ENCODE data around the gene HIVEP3.
A peak's percentile ranks its signal among the peaks of the same experiment; 100 is the strongest.
"Not testable (repeated sequence)": the region's sequence is repeated elsewhere in the genome, so short reads cannot be mapped to it uniquely, and the experiment has no call there.

HIVEP3 gene

GRCh38 chr1:41580520-41581172 lies 338.1 kb downstream of the HIVEP3 start:
- no peak for DNase-seq (ENCODE audit: low read depth)

GRCh38 chr1:41580021-41580420 lies 338.7 kb downstream of the HIVEP3 start:
- no peak for DNase-seq (ENCODE audit: low read depth)

- DNase-seq (ENCODE audit: low read depth): no peak
Measured at GRCh38 chr1:41578712-41579335, 339.9 kb downstream of the HIVEP3 start.

- DNase-seq (ENCODE audit: low read depth): no peak
Measured at GRCh38 chr1:41576620-41577019, 342.1 kb downstream of the HIVEP3 start.

GRCh38 chr1:41576206-41576605 lies 342.5 kb downstream of the HIVEP3 start:
- no peak for DNase-seq (ENCODE audit: low read depth)

- no peak for DNase-seq (ENCODE audit: low read depth)
Measured at GRCh38 chr1:41574842-41575241, 343.9 kb downstream of the HIVEP3 start.

- DNase-seq (ENCODE audit: low read depth): peak; percentile 73
Measured at GRCh38 chr1:41573785-41574713, 344.7 kb downstream of the HIVEP3 start.

- no peak for DNase-seq (ENCODE audit: low read depth)
Measured at GRCh38 chr1:41573194-41573593, 345.5 kb downstream of the HIVEP3 start.

GRCh38 chr1:41572224-41572623 lies 346.5 kb downstream of the HIVEP3 start:
- no peak for DNase-seq (ENCODE audit: low read depth)

- DNase-seq (ENCODE audit: low read depth): no peak
Measured at GRCh38 chr1:41571041-41571440, 347.7 kb downstream of the HIVEP3 start.

- DNase-seq (ENCODE audit: low read depth): no peak
Measured at GRCh38 chr1:41568204-41568603, 350.5 kb downstream of the HIVEP3 start.

- no peak for DNase-seq (ENCODE audit: low read depth)
Measured at GRCh38 chr1:41566969-41567368, 351.8 kb downstream of the HIVEP3 start.

- no peak for DNase-seq (ENCODE audit: low read depth)
Measured at GRCh38 chr1:41566274-41566885, 352.3 kb downstream of the HIVEP3 start.

GRCh38 chr1:41564741-41565475 lies 353.8 kb downstream of the HIVEP3 start:
- DNase-seq (ENCODE audit: low read depth): no peak

- DNase-seq (ENCODE audit: low read depth): no peak
Measured at GRCh38 chr1:41562328-41562727, 356.4 kb downstream of the HIVEP3 start.

- DNase-seq (ENCODE audit: low read depth): no peak
Measured at GRCh38 chr1:41560931-41561330, 357.8 kb downstream of the HIVEP3 start.

- no peak for DNase-seq (ENCODE audit: low read depth)
Measured at GRCh38 chr1:41560496-41560895, 358.2 kb downstream of the HIVEP3 start.

- no peak for DNase-seq (ENCODE audit: low read depth)
Measured at GRCh38 chr1:41559331-41559730, 359.4 kb downstream of the HIVEP3 start.

GRCh38 chr1:41558761-41559171 lies 360.0 kb downstream of the HIVEP3 start:
- DNase-seq (ENCODE audit: low read depth): no peak

GRCh38 chr1:41557751-41558455 lies 360.8 kb downstream of the HIVEP3 start:
- DNase-seq (ENCODE audit: low read depth): no peak

- not testable (repeated sequence) for DNase-seq (ENCODE audit: low read depth)
Measured at GRCh38 chr1:41554746-41555145, 364.0 kb downstream of the HIVEP3 start.
